ENCODE results near the gene IGSF6. TPM values are rescaled to one million over a fixed set of nuclear protein-coding genes. Genes with fewer than 3 reads are reported as not detected.
"Not testable (repeated sequence)": the region's sequence is repeated elsewhere in the genome, so short reads cannot be mapped to it uniquely, and the experiment has no call there.

IGSF6 gene
- total RNA-seq, 3 donors from 2014 or later, result not detected

GRCh38 chr16:21664801-21665492 lies 12.5 kb upstream of the IGSF6 start:
- DNase-seq (no peak), ATAC-seq (no peak)
- Mint-ChIP-seq H3K4me1 (ENCODE audit: low read depth) (peaks cover 19% of the 10 kb centered on the region), H3K36me3 (ENCODE audit: insufficient read depth) (no peaks in the 10 kb centered on the region), H3K9me3 (no peaks in the 10 kb centered on the region), H3K4me3 (no peak overlapping the region), H3K27me3 (ENCODE audit: low read depth) (peaks cover 2% of the 10 kb centered on the region)

GRCh38 chr16:21663889-21664647 lies 11.7 kb upstream of the IGSF6 start, which contains the start of gene OTOA:
OTOA (plus strand) TSS chr16:21663968; CDS start chr16:21678515, 14,547 bp downstream.
- peaks cover 21% of the 10 kb centered on the region for H3K4me1 Mint-ChIP-seq (ENCODE audit: low read depth)
- no peaks in the 10 kb centered on the region for H3K9me3 Mint-ChIP-seq
- peak; percentile 89 to 92 for ATAC-seq
- peak; percentile 18 for DNase-seq
- peaks cover 2% of the 10 kb centered on the region for H3K27me3 Mint-ChIP-seq (ENCODE audit: low read depth)
- H3K4me3 Mint-ChIP-seq, result peak within 1 kb of the TSS; percentile 61
- H3K36me3 Mint-ChIP-seq (ENCODE audit: insufficient read depth), result no peaks in the 10 kb centered on the region

GRCh38 chr16:21659124-21659523 lies 6.7 kb upstream of the IGSF6 start:
- no peak for DNase-seq
- ATAC-seq, result no peak
- Mint-ChIP-seq H3K36me3 (ENCODE audit: insufficient read depth) (peaks cover 9% of the 10 kb centered on the region), H3K9me3 (no peaks in the 10 kb centered on the region), H3K27me3 (ENCODE audit: low read depth) (peaks cover 2% of the 10 kb centered on the region), H3K4me1 (ENCODE audit: low read depth) (peaks cover 46% of the 10 kb centered on the region), H3K4me3 (no peak overlapping the region)

GRCh38 chr16:21656795-21657768 lies 4.7 kb upstream of the IGSF6 start:
- H3K9me3 Mint-ChIP-seq, result no peaks in the 10 kb centered on the region
- ATAC-seq (peak in 1 of 2 donors; percentile 43), DNase-seq (no peak)
- peaks cover 16% of the 10 kb centered on the region for H3K36me3 Mint-ChIP-seq (ENCODE audit: insufficient read depth)
- H3K4me1 Mint-ChIP-seq (ENCODE audit: low read depth), result peaks cover 48% of the 10 kb centered on the region
- H3K4me3 Mint-ChIP-seq, result no peak overlapping the region
- H3K27me3 Mint-ChIP-seq (ENCODE audit: low read depth), result no peaks in the 10 kb centered on the region

- Mint-ChIP-seq H3K36me3 (ENCODE audit: insufficient read depth) (peaks cover 16% of the 10 kb centered on the region), H3K9me3 (no peaks in the 10 kb centered on the region), H3K4me1 (ENCODE audit: low read depth) (peaks cover 43% of the 10 kb centered on the region)
Observed at GRCh38 chr16:21654881-21655280, 2.5 kb upstream of the IGSF6 start.

GRCh38 chr16:21654466-21654865 lies 2.1 kb upstream of the IGSF6 start:
- ATAC-seq (no peak), DNase-seq (no peak)
- Mint-ChIP-seq H3K4me3 (no peak overlapping the region), H3K36me3 (ENCODE audit: insufficient read depth) (peaks cover 16% of the 10 kb centered on the region), H3K4me1 (ENCODE audit: low read depth) (peaks cover 41% of the 10 kb centered on the region), H3K27me3 (ENCODE audit: low read depth) (no peaks in the 10 kb centered on the region), H3K9me3 (no peaks in the 10 kb centered on the region)

More at GRCh38 chr16:21654881-21655280, 2.5 kb upstream of the IGSF6 start:
- DNase-seq (no peak), ATAC-seq (no peak)
- no peak overlapping the region for H3K4me3 Mint-ChIP-seq
- no peaks in the 10 kb centered on the region for H3K27me3 Mint-ChIP-seq (ENCODE audit: low read depth)

- Mint-ChIP-seq H3K9me3 (no peaks in the 10 kb centered on the region), H3K4me1 (ENCODE audit: low read depth) (peaks cover 47% of the 10 kb centered on the region), H3K4me3 (no peak overlapping the region), H3K36me3 (ENCODE audit: insufficient read depth) (peaks cover 16% of the 10 kb centered on the region), H3K27me3 (ENCODE audit: low read depth) (no peaks in the 10 kb centered on the region)
- DNase-seq, result no peak
- no peak for ATAC-seq
Observed at GRCh38 chr16:21653571-21653970, 1.2 kb upstream of the IGSF6 start.

GRCh38 chr16:21651515-21651914 lies 893 bp downstream of the IGSF6 start:
- ATAC-seq (no peak), DNase-seq (no peak)
- Mint-ChIP-seq H3K9me3 (no peaks in the 10 kb centered on the region), H3K4me3 (no peak overlapping the region), H3K4me1 (ENCODE audit: low read depth) (peaks cover 51% of the 10 kb centered on the region), H3K27me3 (ENCODE audit: low read depth) (no peaks in the 10 kb centered on the region), H3K36me3 (ENCODE audit: insufficient read depth) (peaks cover 16% of the 10 kb centered on the region)

GRCh38 chr16:21650521-21650920 lies 1.9 kb downstream of the IGSF6 start:
- no peak for DNase-seq
- Mint-ChIP-seq H3K4me3 (no peak overlapping the region), H3K36me3 (ENCODE audit: insufficient read depth) (peaks cover 13% of the 10 kb centered on the region), H3K27me3 (ENCODE audit: low read depth) (no peaks in the 10 kb centered on the region), H3K9me3 (no peaks in the 10 kb centered on the region), H3K4me1 (ENCODE audit: low read depth) (peaks cover 56% of the 10 kb centered on the region)
- ATAC-seq, result no peak

- Mint-ChIP-seq H3K4me1 (ENCODE audit: low read depth) (peaks cover 60% of the 10 kb centered on the region), H3K36me3 (ENCODE audit: insufficient read depth) (peaks cover 12% of the 10 kb centered on the region)
- not testable (repeated sequence) for H3K9me3 Mint-ChIP-seq; H3K27me3 Mint-ChIP-seq (ENCODE audit: low read depth); H3K4me3 Mint-ChIP-seq; ATAC-seq; DNase-seq
Observed at GRCh38 chr16:21649826-21650406, 2.5 kb downstream of the IGSF6 start.

- Mint-ChIP-seq H3K27me3 (ENCODE audit: low read depth) (no peaks in the 10 kb centered on the region), H3K4me3 (peak overlapping the region; percentile 13), H3K4me1 (ENCODE audit: low read depth) (peaks cover 63% of the 10 kb centered on the region), H3K9me3 (no peaks in the 10 kb centered on the region), H3K36me3 (ENCODE audit: insufficient read depth) (peaks cover 3% of the 10 kb centered on the region)
- ATAC-seq (no peak), DNase-seq (no peak)
Observed at GRCh38 chr16:21647562-21648164, 4.7 kb downstream of the IGSF6 start.

GRCh38 chr16:21646721-21647561 lies 5.5 kb downstream of the IGSF6 start:
- DNase-seq (peak; percentile 61), ATAC-seq (peak; percentile 91 to 92)
- Mint-ChIP-seq H3K36me3 (ENCODE audit: insufficient read depth) (no peaks in the 10 kb centered on the region), H3K4me1 (ENCODE audit: low read depth) (peaks cover 60% of the 10 kb centered on the region), H3K27me3 (ENCODE audit: low read depth) (no peaks in the 10 kb centered on the region), H3K4me3 (peak overlapping the region; percentile 77), H3K9me3 (no peaks in the 10 kb centered on the region)

GRCh38 chr16:21646091-21646490 lies 6.3 kb downstream of the IGSF6 start:
- peaks cover 57% of the 10 kb centered on the region for H3K4me1 Mint-ChIP-seq (ENCODE audit: low read depth)
- H3K27me3 Mint-ChIP-seq (ENCODE audit: low read depth), result no peaks in the 10 kb centered on the region
- no peaks in the 10 kb centered on the region for H3K36me3 Mint-ChIP-seq (ENCODE audit: insufficient read depth)
- no peaks in the 10 kb centered on the region for H3K9me3 Mint-ChIP-seq
- H3K4me3 Mint-ChIP-seq, result peak overlapping the region; percentile 77
- DNase-seq (no peak), ATAC-seq (no peak)

Data from activated T-cell treated with anti-CD3 and anti-CD28 coated beads, Interleukin-2, amount 50 U/mL, for 4 hours (primary cell).